Stimulated activated CD8-positive, alpha-beta memory T cell treated with anti-CD3 and anti-CD28 coated beads, Interleukin-4, amount 100 ng/mL, for 24 hours (primary cell): Measurements from ENCODE around the gene YPEL1.
A peak's percentile ranks its signal among the peaks of the same experiment; 100 is the strongest.
"Not testable (repeated sequence)": the region's sequence is repeated elsewhere in the genome, so short reads cannot be mapped to it uniquely, and the experiment has no call there.

Experiments used
- DNase-seq: peaks from one replicate; pipeline ENCODE4 v3.0.0-alpha.2; 2020; ENCODE audit warnings: low read depth

Gene YPEL1

DNA sequence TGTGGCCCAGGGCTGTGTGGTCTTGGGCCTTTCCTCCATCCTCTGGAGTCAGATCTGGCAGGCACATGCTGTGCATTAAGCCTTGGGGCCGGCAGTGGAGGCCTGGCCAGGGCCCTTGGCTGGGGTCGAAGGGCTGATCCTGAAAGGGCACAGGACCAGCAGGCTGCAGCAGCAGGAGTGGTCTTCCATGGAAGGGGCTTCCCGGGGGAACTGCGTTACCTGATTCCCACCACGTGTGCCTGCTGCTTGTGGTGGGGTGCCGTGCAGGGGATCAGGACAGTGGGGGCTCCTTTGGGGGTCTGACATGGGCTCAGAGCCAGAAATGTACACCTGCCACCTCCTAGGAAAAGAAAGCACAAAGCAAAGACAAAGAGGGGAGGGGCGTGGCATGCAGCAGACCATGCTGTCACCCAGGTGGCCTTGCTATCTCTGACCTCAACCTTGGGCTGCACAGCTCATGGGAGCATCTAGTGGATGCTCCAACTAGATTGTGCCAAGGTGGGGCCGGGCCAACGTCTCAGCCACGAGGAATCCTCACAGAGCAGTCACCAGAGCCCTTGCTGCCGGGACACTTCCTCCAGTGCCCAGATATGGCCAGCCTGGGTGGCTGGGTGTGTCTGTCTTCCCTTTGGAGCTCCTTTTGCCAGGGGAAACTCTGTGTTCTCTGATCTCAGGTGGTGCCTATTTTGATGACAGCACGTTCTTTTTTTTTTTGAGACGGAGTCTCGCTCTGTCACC lies 17.9 kb upstream of the YPEL1 start:
- no peak for DNase-seq

DNA sequence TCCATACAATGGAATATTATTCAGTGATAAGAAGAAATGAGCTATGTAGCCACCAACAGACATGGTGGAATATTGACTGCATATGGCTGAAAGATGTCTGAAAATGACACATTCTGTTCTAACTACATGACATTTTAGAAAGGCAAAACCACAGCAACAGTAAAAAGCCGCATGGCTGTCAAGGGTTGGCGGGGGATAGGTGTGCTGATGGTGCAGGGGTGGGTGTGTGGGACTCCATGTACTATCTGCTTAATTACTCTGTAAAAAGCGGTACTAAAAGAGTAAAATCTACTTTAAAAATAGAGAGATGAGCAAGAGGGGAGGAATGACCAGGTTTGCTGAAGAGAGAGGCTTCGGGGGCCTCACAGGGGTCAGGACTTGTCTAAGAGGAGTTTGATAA lies 16.7 kb upstream of the YPEL1 start:
- DNase-seq = no peak

GRCh38 chr22:21745948-21746347 lies 10.4 kb upstream of the YPEL1 start:
- DNase-seq = no peak

GRCh38 chr22:21744917-21745316 lies 9.3 kb upstream of the YPEL1 start:
- DNase-seq = not testable (repeated sequence)

- DNase-seq = no peak
Observed at GRCh38 chr22:21741790-21742189, 6.2 kb upstream of the YPEL1 start.

DNA sequence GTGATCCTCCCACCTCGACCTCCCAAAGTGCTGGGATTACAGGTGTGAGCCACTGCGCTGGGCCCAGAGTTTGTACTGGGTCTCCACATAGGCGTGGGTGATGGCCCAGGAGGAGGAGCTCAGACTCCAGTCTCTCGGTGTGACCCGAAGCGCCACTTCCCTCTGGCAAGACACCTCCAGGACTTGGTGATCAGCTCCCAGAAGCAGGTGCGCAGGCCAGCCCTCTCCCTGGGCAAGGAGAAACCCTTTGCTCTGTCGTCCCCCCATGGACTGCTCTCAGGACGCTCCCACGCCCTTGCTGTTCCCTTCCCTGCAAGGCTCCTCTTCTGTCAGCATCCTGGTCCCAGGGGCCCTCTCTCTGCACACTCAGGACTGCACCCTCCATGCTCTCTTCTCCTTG lies 5.5 kb upstream of the YPEL1 start:
- DNase-seq = no peak

GRCh38 chr22:21739828-21740377 lies 4.3 kb upstream of the YPEL1 start:
- DNase-seq = no peak

DNA sequence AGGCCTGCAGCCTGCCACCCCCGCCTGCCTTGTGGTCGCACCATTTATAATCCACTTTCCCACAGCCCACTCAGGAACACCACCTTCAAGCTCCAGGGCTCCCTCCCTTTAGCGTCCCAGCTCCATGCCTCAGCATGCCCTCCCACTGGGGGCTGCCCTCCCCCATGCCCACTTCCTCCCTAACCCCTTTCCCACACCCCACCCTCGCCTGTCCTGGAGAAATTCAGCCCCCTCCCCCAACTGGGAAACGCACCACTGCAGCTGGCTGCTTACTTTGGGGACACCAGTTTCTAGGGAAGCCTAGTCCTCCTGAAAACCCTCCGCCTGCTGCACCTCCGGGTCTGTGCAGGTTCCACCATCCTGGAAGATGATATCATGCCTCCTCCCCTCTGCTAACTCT lies 3.4 kb upstream of the YPEL1 start:
- no peak for DNase-seq

DNA sequence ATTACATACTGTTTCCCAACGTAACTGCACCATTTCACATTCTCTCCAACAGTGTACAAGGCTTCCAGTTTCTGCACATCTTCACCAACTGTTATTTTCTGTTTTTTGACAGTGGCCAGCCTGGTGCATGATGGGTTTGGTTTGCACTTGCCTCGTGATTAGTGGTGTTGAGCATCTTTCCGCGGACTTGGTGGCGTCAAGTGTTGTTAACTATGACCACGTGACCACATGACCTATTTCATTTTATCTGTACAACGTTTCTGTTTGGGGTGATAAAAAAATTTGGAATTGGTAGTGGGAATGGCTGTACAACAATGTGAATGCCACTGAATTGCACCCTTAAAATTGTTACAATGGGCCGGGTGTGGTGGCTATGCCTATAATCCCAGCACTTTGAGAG lies 2.5 kb upstream of the YPEL1 start:
- DNase-seq = no peak

GRCh38 chr22:21736948-21737347 lies 1.4 kb upstream of the YPEL1 start:
- no peak for DNase-seq

GRCh38 chr22:21736084-21736642 lies 569 bp upstream of the YPEL1 start:
- DNase-seq = no peak

- no peak for DNase-seq
Observed at GRCh38 chr22:21734540-21735199, 924 bp downstream of the YPEL1 start.

GRCh38 chr22:21731503-21731902 lies 4.1 kb downstream of the YPEL1 start:
- no peak for DNase-seq

DNA sequence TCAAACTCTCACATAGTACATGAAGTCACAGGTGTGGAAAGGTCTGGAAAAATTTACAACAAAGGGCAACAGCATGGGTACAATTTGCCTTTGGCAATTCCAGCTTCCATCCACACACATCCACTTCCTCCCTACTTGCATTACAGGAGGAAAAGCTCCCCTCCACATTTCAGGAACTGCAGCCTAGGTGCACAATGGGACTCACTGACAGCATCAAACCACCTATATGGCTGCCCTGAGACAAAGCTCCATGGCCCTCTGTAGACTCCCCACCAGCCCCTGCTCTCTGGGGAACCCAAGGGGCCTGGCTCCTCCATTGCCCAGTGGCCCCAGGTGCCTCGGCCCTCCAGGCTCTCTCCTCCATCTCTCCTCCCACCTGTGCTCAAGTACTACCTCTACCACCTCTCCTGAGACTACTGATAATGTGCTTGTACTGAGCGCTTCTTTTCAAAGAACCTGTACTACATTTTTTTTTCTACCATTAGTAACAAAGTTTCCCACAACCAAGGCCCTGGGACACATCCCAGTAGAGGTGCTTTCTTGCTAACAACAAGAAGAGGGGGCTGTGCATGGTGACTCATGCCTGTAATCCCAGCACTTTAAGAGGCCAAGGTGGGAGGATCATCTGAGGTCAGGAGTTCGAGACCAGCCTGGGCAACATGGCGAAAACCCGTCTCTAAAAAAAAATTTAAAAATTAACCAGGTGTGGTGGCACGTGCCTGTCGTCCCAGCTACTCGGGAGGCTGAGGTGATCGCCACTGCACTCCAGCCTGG lies 4.9 kb downstream of the YPEL1 start:
- DNase-seq = no peak

- DNase-seq = not testable (repeated sequence)
Observed at GRCh38 chr22:21729184-21729583, 6.4 kb downstream of the YPEL1 start.

DNA sequence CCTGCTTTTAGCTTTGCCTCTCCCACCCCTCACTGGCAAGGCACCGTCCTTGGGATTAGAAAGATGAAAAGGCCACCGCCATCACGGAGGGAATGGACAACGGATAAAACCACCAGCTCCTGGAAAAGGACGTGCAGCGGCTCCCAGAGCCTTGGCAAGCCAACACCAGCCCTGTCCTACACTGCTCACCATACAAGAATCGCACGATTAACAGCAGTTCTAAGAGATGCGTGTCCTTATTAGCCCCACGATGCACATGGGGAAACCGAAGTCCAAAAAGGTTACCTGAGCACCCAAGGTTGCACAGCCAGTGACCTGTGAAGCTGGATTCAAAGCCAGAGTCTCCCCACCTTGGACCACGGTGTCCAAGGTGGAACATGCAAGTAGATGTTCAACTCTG lies 7.3 kb downstream of the YPEL1 start:
- DNase-seq = no peak

GRCh38 chr22:21727768-21728167 lies 7.8 kb downstream of the YPEL1 start:
- DNase-seq = no peak

GRCh38 chr22:21727159-21727558 lies 8.4 kb downstream of the YPEL1 start:
- no peak for DNase-seq

DNA sequence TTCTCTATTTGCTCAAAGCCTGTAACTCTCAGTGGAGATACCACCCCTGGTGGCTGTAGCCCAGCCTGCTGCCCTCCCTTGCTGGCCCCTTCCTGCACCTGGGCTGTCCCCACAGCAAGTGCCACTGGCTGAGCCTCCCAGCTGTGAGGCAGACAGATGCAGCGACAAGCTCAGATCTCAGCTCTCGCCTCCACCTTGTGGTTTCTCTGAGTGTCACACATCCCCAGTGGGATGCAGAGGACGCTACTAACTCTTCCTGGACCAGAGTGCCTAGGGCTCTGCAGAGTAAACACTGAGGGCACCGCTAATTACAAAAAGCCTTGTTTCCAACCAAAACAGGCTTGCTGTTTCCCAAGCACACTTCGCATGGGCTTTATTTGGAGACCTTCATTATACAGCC lies 8.9 kb downstream of the YPEL1 start:
- DNase-seq = peak; percentile 22

DNA sequence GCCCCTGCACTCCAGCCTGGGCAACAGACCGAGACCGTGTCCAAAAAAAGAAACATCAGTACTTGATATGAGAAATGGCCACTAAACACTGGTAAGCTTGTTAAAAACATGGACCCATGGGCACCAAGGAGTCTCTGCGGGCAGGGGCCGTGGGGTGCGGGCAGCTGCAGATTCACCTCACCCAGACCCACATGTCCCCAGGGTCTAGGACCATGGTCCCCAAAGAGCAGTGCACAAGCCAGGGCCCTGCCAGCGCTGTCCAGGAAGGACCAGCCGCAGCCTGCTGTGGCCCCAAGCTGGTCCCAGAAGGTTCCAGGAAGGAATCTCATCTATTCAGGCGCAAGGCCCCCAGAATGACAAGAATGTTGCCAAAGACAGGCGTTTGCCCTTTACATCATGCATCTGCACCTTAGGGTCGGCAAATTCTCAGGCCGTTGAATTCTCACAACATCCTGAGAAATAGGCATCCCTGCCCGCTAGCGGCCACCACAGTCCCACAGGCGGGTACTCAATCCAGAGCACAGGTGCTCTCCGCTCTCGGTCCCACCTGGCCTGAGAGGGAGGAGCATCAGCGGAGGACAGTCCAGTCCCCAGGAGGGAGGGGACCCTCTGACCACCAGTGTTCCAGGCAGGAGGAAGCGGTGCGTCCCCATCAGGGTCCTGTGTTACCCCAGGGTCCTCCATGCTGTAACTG lies 9.5 kb downstream of the YPEL1 start:
- DNase-seq = no peak

GRCh38 chr22:21724496-21724895 lies 11.1 kb downstream of the YPEL1 start:
- DNase-seq = not testable (repeated sequence)
